RWPE1 (cell line): ENCODE results near the gene CELF6.
A peak's percentile ranks its signal among the peaks of the same experiment; 100 is the strongest.

Source experiments
- CTCF ChIA-PET: fragments of 350-600 bp; sonication (Branson Sonifier 250); formaldehyde crosslinking; extraction: SDS; loops from one replicate; lab custom pipeline; 2021; lab: Yijun Ruan, JAX
- POLR2A ChIA-PET: fragments of 400-600 bp; formaldehyde crosslinking; extraction: SDS; loops from one replicate; lab custom pipeline; 2020; ENCODE audit warnings: antibody characterized with exemption; ENCODE audit not compliant: low non-redundant PET; lab: Yijun Ruan, JAX
- DNase-seq: peaks from one replicate; pipeline ENCODE4 v3.0.0; 2012; ENCODE audit warnings: low spot score
- H3K27ac ChIP-seq: fragments of 450-650 bp; 2 replicates; pipeline ENCODE4 v1.5.1; 2017
- TF ChIP-seq, protein P1 (sequence below): fragments of 450-650 bp; conservative IDR thresholded peaks from 2 replicates; pipeline ENCODE4 v1.5.1; 2017; ENCODE audit warnings: low read depth, mild to moderate bottlenecking

Gene CELF6

DNA sequence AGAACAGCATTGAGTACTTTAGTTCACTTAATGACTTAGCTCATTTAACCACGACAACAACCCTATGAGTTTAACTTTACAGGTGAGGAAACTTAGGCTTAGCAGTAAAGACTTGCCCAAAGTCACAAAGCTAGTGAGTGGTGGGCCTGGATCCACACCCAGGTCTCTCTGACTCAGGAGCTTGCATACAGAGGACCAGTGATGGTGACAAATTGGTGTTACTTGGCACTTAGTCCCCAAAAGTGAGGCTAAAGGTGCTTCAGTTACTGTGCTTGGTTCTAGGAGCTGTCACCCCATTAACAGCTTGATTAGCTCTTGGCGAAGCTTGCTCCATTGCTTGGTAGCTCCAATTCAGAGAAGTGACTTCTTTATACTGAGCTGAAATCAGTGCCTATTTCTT, 6.1 kb downstream of the CELF6 start:
- DNase-seq = no peak
- ChIA-PET CTCF (interaction anchor here (0.6 kb wide), 1 partner anchor 423 kb away, joined by 3 read pairs; no protein-coding TSS in a partner anchor), POLR2A (no interaction called here)
- TF ChIP-seq, protein P1, sequence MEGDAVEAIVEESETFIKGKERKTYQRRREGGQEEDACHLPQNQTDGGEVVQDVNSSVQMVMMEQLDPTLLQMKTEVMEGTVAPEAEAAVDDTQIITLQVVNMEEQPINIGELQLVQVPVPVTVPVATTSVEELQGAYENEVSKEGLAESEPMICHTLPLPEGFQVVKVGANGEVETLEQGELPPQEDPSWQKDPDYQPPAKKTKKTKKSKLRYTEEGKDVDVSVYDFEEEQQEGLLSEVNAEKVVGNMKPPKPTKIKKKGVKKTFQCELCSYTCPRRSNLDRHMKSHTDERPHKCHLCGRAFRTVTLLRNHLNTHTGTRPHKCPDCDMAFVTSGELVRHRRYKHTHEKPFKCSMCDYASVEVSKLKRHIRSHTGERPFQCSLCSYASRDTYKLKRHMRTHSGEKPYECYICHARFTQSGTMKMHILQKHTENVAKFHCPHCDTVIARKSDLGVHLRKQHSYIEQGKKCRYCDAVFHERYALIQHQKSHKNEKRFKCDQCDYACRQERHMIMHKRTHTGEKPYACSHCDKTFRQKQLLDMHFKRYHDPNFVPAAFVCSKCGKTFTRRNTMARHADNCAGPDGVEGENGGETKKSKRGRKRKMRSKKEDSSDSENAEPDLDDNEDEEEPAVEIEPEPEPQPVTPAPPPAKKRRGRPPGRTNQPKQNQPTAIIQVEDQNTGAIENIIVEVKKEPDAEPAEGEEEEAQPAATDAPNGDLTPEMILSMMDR = no peak
- H3K27ac ChIP-seq = no peak overlapping the region

DNA sequence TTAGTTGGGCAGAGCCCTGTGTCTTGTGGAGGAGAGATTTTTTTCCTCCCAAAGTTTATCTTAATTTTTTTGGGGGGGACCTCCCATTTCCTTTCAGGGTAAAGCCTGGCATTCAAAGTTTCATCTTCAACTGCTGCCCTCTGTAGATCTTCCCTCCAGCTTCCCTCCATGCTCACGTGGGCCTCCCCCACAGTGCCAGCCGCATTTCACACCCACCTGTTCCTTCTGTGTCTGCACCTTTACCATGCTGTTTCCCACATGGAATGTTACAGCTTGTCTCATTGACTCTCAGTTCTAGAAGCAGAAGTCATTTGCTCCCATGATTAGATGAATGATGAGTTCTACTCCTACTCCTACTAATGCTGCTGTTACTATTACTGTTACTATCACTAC, 6.5 kb downstream of the CELF6 start:
- POLR2A ChIA-PET = no interaction called here
- CTCF ChIA-PET = interaction anchor here (0.8 to 1.5 kb wide), 5 partner anchors 8 to 533 kb away, joined by 3 to 6 read pairs (median 4); no protein-coding TSS in a partner anchor
- no peak overlapping the region for H3K27ac ChIP-seq
- TF ChIP-seq, protein P1 = no peak
- no peak for DNase-seq

DNA sequence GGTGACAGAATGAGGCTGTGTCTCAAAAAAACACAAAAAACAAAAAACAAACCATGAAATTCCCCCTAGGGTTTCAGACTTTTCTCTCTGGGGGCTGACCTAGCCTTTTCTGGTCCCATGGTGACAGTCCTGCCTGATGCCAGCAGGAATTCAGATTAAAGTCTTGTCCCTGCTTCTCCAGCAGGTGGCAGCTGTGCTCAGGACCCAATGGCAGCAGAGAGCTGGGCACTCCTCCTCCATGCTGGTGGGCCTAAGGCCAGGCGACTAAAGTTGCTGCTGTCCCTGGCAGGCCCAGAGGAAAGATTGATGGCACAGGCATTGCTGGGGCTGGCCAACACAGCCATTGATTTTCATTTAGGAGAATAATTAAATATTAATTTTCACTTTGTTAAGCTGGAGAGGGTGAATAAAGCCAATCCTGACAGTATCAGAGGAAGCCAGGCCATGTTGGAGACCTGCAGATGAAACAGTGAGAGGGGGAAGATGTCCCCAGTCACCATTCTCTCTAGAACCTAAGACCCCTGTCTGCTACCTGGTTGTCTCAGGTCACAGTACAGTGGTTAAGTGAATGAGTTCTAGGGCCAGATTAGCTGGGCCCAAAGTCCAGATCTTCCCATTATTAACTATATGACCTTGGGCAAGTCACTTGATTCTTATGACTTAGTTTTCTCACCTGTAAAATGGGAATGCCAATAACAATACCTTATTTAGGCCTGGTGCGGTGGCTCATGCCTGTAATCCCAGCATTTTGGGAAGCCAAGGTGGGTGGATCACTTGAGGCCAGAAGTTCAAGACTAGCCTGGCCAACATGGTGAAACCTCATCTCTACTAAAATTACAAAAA, 7.1 kb downstream of the CELF6 start:
- TF ChIP-seq, protein P1 = peak; percentile 84
- ChIA-PET CTCF (interaction anchor here (0.5 to 1.5 kb wide), 14 partner anchors 8 to 1479 kb away, joined by 3 to 7 read pairs (median 3); no protein-coding TSS in a partner anchor), POLR2A (no interaction called here)
- no peak overlapping the region for H3K27ac ChIP-seq
- DNase-seq = peak; percentile 77

DNA sequence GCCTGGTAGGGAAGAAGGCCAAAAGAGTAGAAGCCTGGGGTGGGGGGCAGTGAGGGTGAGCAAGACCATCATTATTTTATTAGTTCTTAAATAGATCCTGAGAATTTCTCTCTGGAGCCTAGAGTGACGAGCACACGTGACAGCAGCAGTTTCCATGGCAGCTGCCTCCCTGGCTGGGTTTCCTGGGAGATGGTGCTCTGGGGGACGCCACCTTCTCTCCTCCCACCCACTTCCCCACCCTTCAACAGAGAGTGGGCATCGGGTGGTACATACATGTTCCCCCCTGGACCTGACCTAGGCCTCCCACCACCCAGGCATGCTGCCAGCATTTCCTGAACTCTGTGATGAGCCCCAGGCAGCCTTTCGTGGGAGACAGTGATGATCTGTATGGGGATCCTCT, 12.9 kb downstream of the CELF6 start:
- CTCF ChIA-PET = no interaction called here
- no peak for DNase-seq
- POLR2A ChIA-PET = no interaction called here
- TF ChIP-seq, protein P1 = no peak
- H3K27ac ChIP-seq = no peak overlapping the region

DNA sequence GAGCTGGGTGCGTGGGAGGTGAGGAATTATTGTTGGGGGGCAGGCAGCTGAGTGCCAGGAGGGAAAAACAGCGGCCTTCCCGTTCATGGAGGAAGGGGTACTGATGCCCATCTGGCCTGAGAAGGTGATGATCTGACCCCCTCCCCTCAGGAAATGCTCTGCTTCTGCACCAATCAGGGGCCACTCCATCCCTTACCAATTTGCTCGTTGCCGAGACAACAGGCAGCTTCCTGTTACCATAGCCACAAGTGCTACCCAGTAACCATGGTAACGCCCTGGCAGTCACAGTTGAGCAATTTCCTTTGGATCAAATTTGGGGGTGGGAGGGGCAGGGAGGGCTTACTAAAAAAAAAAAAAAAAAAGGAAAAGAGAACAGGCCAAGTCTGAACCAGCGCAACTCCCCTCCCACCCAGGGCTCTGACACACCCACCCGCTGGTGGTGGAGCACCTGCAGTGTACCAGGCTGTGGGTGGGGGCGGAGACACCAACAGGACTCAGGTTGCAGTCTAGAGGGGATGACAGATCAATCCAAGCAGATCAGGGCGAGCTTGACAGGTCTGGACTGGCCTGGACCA, 13.7 kb downstream of the CELF6 start:
- POLR2A ChIA-PET = no interaction called here
- CTCF ChIA-PET = interaction anchor here (0.6 kb wide), 1 partner anchor 10 kb away, joined by 4 read pairs; no protein-coding TSS in a partner anchor
- H3K27ac ChIP-seq = no peak overlapping the region
- TF ChIP-seq, protein P1 = no peak
- DNase-seq = peak; percentile 33

DNA sequence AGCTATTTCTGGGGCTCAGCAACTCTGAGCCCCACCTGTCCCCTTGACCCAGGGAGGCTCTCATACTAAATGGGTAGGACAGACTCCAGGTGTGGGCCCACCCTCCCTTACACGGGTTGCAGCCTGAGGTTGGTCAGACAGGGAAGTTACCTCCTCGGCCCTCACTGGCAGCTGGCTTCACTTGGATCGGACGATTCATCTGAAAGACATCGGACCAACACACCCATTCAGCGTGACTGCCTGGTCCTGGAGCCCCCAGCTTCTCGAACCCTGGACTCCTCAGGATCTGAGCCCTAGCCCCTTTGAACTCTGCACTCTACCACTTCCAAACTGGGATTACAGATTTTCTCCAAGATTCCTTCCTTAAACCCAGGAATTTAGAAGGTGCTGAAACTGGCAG, 15.4 kb downstream of the CELF6 start:
- ChIA-PET CTCF (interaction anchor here (0.8 kb wide), 1 partner anchor 8 kb away, joined by 4 read pairs; no protein-coding TSS in a partner anchor), POLR2A (no interaction called here)
- TF ChIP-seq, protein P1 = no peak
- no peak for DNase-seq
- no peak overlapping the region for H3K27ac ChIP-seq
